H1 (cell line): ENCODE data around the gene ANKRD40CL.

Experiments used
- BACH1 ChIP-seq: IDR thresholded peaks from 2 replicates; pipeline ENCODE4 v1.6.1; 2012; ENCODE audit warnings: low read length, improper control_type of control experiment
- BRCA1 ChIP-seq: IDR thresholded peaks from 2 replicates; pipeline ENCODE4 v1.6.1; 2012; ENCODE audit warnings: low read depth, low read length, improper control_type of control experiment
- CEBPB ChIP-seq: IDR thresholded peaks from 2 replicates; pipeline ENCODE4 v1.6.1; 2012; ENCODE audit warnings: low read depth, low read length
- CREB1 ChIP-seq: IDR thresholded peaks from 2 replicates; pipeline ENCODE4 v1.6.1; 2012; ENCODE audit warnings: inconsistent platforms
- CTCF ChIP-seq, 3 experiments: IDR thresholded peaks; 1 replicate in 2 of 3; 2 replicates in 1 of 3; pipeline versions ENCODE4 v1.5.1 to v1.6.1; 2011; ENCODE audit warnings: low read length in 3 of 3, mild to moderate bottlenecking in 3 of 3, inconsistent platforms in 2 of 3, low read depth in 1 of 3, moderate library complexity in 1 of 3; ENCODE audit not compliant: insufficient read depth in 1 of 3; ENCODE audit errors: control extremely low read depth in 1 of 3
- EZH2 ChIP-seq: fragments of 200-600 bp; sonication (generic); IDR thresholded peaks from 2 replicates; pipeline ENCODE4 v1.7.1; 2012; ENCODE audit warnings: low read depth, mild to moderate bottlenecking, moderate library complexity, low read length, inconsistent platforms; ENCODE audit not compliant: severe bottlenecking
- GABPA ChIP-seq: IDR thresholded peaks from 2 replicates; pipeline ENCODE4 v1.6.1; 2011; ENCODE audit warnings: mild to moderate bottlenecking, low read length, moderate library complexity, borderline replicate concordance; ENCODE audit not compliant: insufficient read depth
- PHF8 ChIP-seq: fragments of 200-600 bp; sonication (generic); conservative IDR thresholded peaks from 2 replicates; pipeline ENCODE4 v1.7.1; 2012; ENCODE audit warnings: low read depth, mild to moderate bottlenecking, inconsistent platforms, low read length, moderate library complexity
- POLR2A ChIP-seq, 2 experiments: IDR thresholded peaks; 1 replicate in 1 of 2; 2 replicates in 1 of 2; pipeline ENCODE4 v1.6.1; 2011; ENCODE audit warnings: low read depth in 2 of 2, low read length in 2 of 2, mild to moderate bottlenecking in 2 of 2; ENCODE audit errors: control extremely low read depth in 1 of 2
- POLR2AphosphoS5 ChIP-seq: IDR thresholded peaks from 2 replicates; pipeline ENCODE4 v1.6.1; 2011; ENCODE audit warnings: low read depth, low read length
- SIN3A ChIP-seq, 2 experiments: IDR thresholded peaks in 1 of 2; conservative IDR thresholded peaks in 1 of 2; 2 replicates each; pipeline ENCODE4 v1.6.1; 2011 to 2012; ENCODE audit warnings: low read length in 2 of 2, improper control_type of control experiment in 1 of 2, low read depth in 1 of 2, mild to moderate bottlenecking in 1 of 2
- TAF1 ChIP-seq: IDR thresholded peaks from 2 replicates; pipeline ENCODE4 v1.6.1; 2011; ENCODE audit warnings: mild to moderate bottlenecking, low read depth, low read length
- ZNF274 ChIP-seq: IDR thresholded peaks from 2 replicates; pipeline ENCODE4 v1.7.0; 2012; ENCODE audit warnings: low read length, borderline replicate concordance; ENCODE audit errors: extremely low read depth
- TF ChIP-seq, protein P1 (sequence below): IDR thresholded peaks from 2 replicates; pipeline ENCODE4 v1.6.1; 2011; ENCODE audit warnings: low read depth, mild to moderate bottlenecking, low read length; ENCODE audit not compliant: insufficient read depth

GRCh38 chr17:50794361-50794760 is 27.0 kb upstream of the ANKRD40CL start:
- TF ChIP-seq ZNF274 (no peak), PHF8 (no peak), CTCF (IDR thresholded peaks at IDR 0.05; ENCODE audit: control extremely low read depth in 1 of 3, insufficient read depth in 1 of 3, low read depth in 1 of 3, low read length in 3 of 3) (no peak), EZH2 (no peak), CREB1 (no peak), CEBPB (no peak), POLR2A (IDR thresholded peaks at IDR 0.05; ENCODE audit: control extremely low read depth in 1 of 2, low read depth in 2 of 2, low read length in 2 of 2) (no peak), GABPA (no peak), POLR2AphosphoS5 (no peak), SIN3A (conservative IDR thresholded peaks at IDR 0.05 in 1 of 2, IDR thresholded peaks at IDR 0.05 in 1 of 2; ENCODE audit: low read depth in 1 of 2, low read length in 2 of 2) (no peak), BACH1 (no peak), TAF1 (no peak), BRCA1 (no peak)
- TF ChIP-seq, protein P1, sequence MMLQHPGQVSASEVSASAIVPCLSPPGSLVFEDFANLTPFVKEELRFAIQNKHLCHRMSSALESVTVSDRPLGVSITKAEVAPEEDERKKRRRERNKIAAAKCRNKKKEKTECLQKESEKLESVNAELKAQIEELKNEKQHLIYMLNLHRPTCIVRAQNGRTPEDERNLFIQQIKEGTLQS = no peak
